Caco-2 (cell line): ENCODE results near the gene CPM. TPM values are rescaled to one million over a fixed set of nuclear protein-coding genes. Genes with fewer than 3 reads are reported as not detected.

ENCODE experiments used
- BruUV-seq: library from RNA; stranded (reverse); fragments of 400-500 nt; replicated peaks from 2 replicates; lab custom pipeline; 2021; lab: Mats Ljungman, UMichigan
- CTCF ChIA-PET: fragments of 300-600 bp; sonication (Branson Sonifier 250); formaldehyde crosslinking; loops from one replicate; lab custom pipeline; 2022; ENCODE audit warnings: antibody characterized with exemption; lab: Charles Lee
- POLR2A ChIA-PET: fragments of 300-600 bp; sonication (Branson Sonifier 250); formaldehyde crosslinking; loops from one replicate; lab custom pipeline; 2022; ENCODE audit warnings: antibody characterized with exemption; lab: Charles Lee
- DNase-seq, 2 experiments: peaks; one replicate each; pipeline versions ENCODE4 v3.0.0 to v3.0.0-alpha.2; 2020 to 2022
- H3K27me3 ChIP-seq: replicated peaks from 2 replicates; pipeline ENCODE4 v1.6.0; 2011; ENCODE audit warnings: low read length; ENCODE audit not compliant: control insufficient read depth, insufficient read depth
- H3K36me3 ChIP-seq: 2 replicates; pipeline ENCODE4 v1.5.1; 2011; ENCODE audit warnings: low read length; ENCODE audit not compliant: control insufficient read depth, insufficient read depth
- H3K4me1 ChIP-seq: fragments of 250-450 bp; sonication (Bioruptor Pico); 2 replicates; pipeline ENCODE4 v1.5.1; 2020; ENCODE audit warnings: mild to moderate bottlenecking
- H3K4me3 ChIP-seq: 2 replicates; pipeline ENCODE4 v1.5.1; 2011; ENCODE audit warnings: low read depth, mild to moderate bottlenecking, control low read depth, low read length
- H3K9me3 ChIP-seq: fragments of 250-450 bp; sonication (Bioruptor Pico); 2 replicates; pipeline ENCODE4 v1.5.1; 2020; ENCODE audit warnings: mild to moderate bottlenecking, moderate library complexity
- H3K27ac Mint-ChIP-seq: one replicate; pipeline ENCODE4 v1.8.0; 2022; ENCODE audit warnings: mixed read lengths; ENCODE audit not compliant: unreplicated experiment
- H3K27me3 Mint-ChIP-seq: one replicate; pipeline ENCODE4 v1.8.0; 2022; ENCODE audit warnings: mixed read lengths; ENCODE audit not compliant: insufficient read depth, unreplicated experiment
- H3K36me3 Mint-ChIP-seq: one replicate; pipeline ENCODE4 v1.8.0; 2022; ENCODE audit warnings: mild to moderate bottlenecking, mixed read lengths; ENCODE audit not compliant: insufficient read depth, unreplicated experiment
- H3K4me1 Mint-ChIP-seq: one replicate; pipeline ENCODE4 v1.8.0; 2022; ENCODE audit warnings: low read depth, mixed read lengths; ENCODE audit not compliant: unreplicated experiment
- H3K4me3 Mint-ChIP-seq: one replicate; pipeline ENCODE4 v1.8.0; 2022; ENCODE audit warnings: mild to moderate bottlenecking, moderate library complexity, mixed read lengths; ENCODE audit not compliant: unreplicated experiment
- H3K9me3 Mint-ChIP-seq: one replicate; pipeline ENCODE4 v1.8.0; 2022; ENCODE audit warnings: mixed read lengths; ENCODE audit not compliant: unreplicated experiment
- intact Hi-C: fragments of 100-400 bp; cut with micrococcal nuclease; formaldehyde crosslinking; loops from one replicate; pipeline ENCODE4 v1.10.0; 2022; ENCODE audit not compliant: unreplicated experiment
- total RNA-seq: library from RNA; stranded (reverse); gene quantifications from 2 replicates; pipeline ENCODE4 v1.2.3, GENCODE V29; 2022
- TF ChIP-seq, protein P1 (sequence below), 2 experiments: fragments of 200-600 bp in 1 of 2; IDR thresholded peaks; 1 replicate in 1 of 2; 2 replicates in 1 of 2; pipeline versions ENCODE4 v1.5.1 to v1.8.0; 2011 to 2022; ENCODE audit warnings: antibody characterized with exemption in 1 of 2, control low read depth in 1 of 2, inconsistent platforms in 1 of 2, low read depth in 1 of 2, low read length in 1 of 2, mild to moderate bottlenecking in 1 of 2, moderate library complexity in 1 of 2; ENCODE audit not compliant: insufficient read depth in 1 of 2, severe bottlenecking in 1 of 2, unreplicated experiment in 1 of 2

The CPM gene
- total RNA-seq, 1 experiment from 2014 or later, result 8.2 TPM

DNA sequence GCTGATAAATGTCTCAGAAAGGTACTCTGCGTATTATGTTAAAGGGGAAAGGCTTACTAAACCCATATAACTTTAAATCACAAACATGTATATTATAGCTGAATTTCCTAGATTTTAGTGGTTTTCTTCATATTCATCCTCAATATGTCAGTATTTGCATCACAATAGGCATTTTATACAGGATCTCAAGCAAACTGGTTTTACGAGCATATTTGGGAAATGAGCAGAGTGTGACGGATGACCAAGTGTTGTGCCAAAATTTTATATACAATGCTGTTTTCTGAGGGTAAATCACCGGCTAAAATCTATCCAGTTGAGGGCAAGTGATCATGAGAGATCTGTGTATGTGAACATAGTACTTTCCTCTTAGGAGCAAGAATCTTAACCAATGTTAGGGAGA lies 8.4 kb downstream of the CPM start:
- H3K4me1 Mint-ChIP-seq, result no peaks in the 10 kb centered on the region
- intact Hi-C loops, result no loop called here
- POLR2A ChIA-PET, result no interaction called here

DNA sequence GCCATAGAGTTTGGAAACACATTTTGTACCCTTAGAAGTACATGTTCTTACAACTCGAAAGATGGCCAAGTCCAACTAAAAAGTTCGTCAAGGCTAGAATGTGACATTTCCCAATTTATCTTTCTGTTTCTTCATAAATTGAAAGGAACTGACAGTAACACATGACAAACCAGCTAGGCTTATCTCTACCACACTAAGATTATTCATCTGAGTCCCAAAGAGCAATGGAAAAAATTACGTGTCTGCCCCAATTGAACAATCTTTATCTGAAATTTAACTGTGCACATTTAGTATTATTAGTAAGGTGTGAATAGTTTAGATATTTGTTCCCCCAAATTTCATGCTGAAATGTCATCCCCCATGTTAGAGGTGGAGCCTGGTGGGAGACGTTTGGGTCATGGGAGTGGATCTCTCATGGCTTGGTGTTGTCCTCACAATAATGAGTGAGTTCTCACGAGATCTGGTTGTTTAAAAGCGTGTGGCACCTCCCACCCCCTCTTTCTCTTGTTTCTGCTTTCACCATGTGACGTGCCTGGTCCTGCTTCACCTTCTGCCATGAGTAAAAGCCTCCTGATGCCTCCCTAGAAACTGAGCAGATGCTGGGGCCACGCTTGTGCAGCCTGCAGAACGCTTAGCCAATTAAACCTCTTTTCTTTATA lies 13.3 kb downstream of the CPM start:
- no peaks in the 10 kb centered on the region for H3K4me1 ChIP-seq
- no peak overlapping the region for H3K4me3 Mint-ChIP-seq
- H3K36me3 Mint-ChIP-seq, result no peaks in the 10 kb centered on the region
- H3K27me3 ChIP-seq, result no peaks in the 10 kb centered on the region
- BruUV-seq, result no TSS peak
- no peaks in the 10 kb centered on the region for H3K27me3 Mint-ChIP-seq
- no peak overlapping the region for H3K27ac Mint-ChIP-seq
- intact Hi-C loops, result no loop called here
- CTCF ChIA-PET, result no interaction called here
- DNase-seq, result no peak
- no peaks in the 10 kb centered on the region for H3K9me3 ChIP-seq
- POLR2A ChIA-PET, result no interaction called here
- no peaks in the 10 kb centered on the region for H3K36me3 ChIP-seq
- no peaks in the 10 kb centered on the region for H3K9me3 Mint-ChIP-seq
- H3K4me1 Mint-ChIP-seq, result no peaks in the 10 kb centered on the region
- TF ChIP-seq, protein P1, sequence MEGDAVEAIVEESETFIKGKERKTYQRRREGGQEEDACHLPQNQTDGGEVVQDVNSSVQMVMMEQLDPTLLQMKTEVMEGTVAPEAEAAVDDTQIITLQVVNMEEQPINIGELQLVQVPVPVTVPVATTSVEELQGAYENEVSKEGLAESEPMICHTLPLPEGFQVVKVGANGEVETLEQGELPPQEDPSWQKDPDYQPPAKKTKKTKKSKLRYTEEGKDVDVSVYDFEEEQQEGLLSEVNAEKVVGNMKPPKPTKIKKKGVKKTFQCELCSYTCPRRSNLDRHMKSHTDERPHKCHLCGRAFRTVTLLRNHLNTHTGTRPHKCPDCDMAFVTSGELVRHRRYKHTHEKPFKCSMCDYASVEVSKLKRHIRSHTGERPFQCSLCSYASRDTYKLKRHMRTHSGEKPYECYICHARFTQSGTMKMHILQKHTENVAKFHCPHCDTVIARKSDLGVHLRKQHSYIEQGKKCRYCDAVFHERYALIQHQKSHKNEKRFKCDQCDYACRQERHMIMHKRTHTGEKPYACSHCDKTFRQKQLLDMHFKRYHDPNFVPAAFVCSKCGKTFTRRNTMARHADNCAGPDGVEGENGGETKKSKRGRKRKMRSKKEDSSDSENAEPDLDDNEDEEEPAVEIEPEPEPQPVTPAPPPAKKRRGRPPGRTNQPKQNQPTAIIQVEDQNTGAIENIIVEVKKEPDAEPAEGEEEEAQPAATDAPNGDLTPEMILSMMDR (IDR thresholded peaks at IDR 0.05; ENCODE audit: insufficient read depth in 1 of 2, low read depth in 1 of 2, low read length in 1 of 2, severe bottlenecking in 1 of 2, unreplicated experiment in 1 of 2), result no peak
- no peak overlapping the region for H3K4me3 ChIP-seq

More for the DNA sequence above, 8.4 kb downstream of the CPM start:
- TF ChIP-seq, protein P1 (IDR thresholded peaks at IDR 0.05; ENCODE audit: insufficient read depth in 1 of 2, low read depth in 1 of 2, low read length in 1 of 2, severe bottlenecking in 1 of 2, unreplicated experiment in 1 of 2), result no peak
- no peak for DNase-seq
- H3K27ac Mint-ChIP-seq, result no peak overlapping the region
- BruUV-seq, result no TSS peak
- no peaks in the 10 kb centered on the region for H3K27me3 ChIP-seq
- H3K36me3 ChIP-seq, result no peaks in the 10 kb centered on the region
- no peak overlapping the region for H3K4me3 ChIP-seq
- no peak overlapping the region for H3K4me3 Mint-ChIP-seq
- CTCF ChIA-PET, result no interaction called here
- no peaks in the 10 kb centered on the region for H3K9me3 ChIP-seq
- no peaks in the 10 kb centered on the region for H3K27me3 Mint-ChIP-seq
- no peaks in the 10 kb centered on the region for H3K4me1 ChIP-seq
- no peaks in the 10 kb centered on the region for H3K9me3 Mint-ChIP-seq
- H3K36me3 Mint-ChIP-seq, result no peaks in the 10 kb centered on the region

DNA sequence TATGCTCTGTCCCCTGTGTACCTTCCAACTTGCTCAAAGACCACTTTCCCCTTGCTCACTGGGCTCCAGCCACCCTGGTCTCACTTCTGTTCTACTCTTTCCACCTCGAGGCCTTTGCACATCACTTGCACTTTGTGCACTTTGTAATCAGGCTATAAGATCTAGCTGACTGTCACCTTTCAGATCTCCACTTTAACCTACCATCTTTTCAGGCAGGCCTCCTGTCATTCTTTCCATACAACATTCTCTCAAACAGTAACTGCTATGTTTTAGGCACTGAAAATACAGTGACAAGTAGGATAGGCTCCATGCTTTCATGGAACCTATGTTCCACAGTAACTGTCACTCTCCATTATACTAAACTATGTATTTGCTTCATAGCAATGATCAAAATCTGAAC lies 14.0 kb downstream of the CPM start:
- BruUV-seq, result no TSS peak
- Histone ChIP-seq H3K4me3 (no peak overlapping the region), H3K27me3 (no peaks in the 10 kb centered on the region), H3K9me3 (no peaks in the 10 kb centered on the region), H3K36me3 (no peaks in the 10 kb centered on the region), H3K4me1 (no peaks in the 10 kb centered on the region)
- Mint-ChIP-seq H3K27ac (no peak overlapping the region), H3K9me3 (no peaks in the 10 kb centered on the region), H3K27me3 (no peaks in the 10 kb centered on the region), H3K4me3 (no peak overlapping the region), H3K36me3 (no peaks in the 10 kb centered on the region), H3K4me1 (no peaks in the 10 kb centered on the region)
- DNase-seq, result no peak
- intact Hi-C loops, result no loop called here
- CTCF ChIA-PET, result no interaction called here
- TF ChIP-seq, protein P1 (IDR thresholded peaks at IDR 0.05; ENCODE audit: insufficient read depth in 1 of 2, low read depth in 1 of 2, low read length in 1 of 2, severe bottlenecking in 1 of 2, unreplicated experiment in 1 of 2), result no peak
- POLR2A ChIA-PET, result no interaction called here
